HFF-Myc (cell line): ENCODE measurements around the gene CELF4.

Source experiments
- DNase-seq: peaks from one replicate; pipeline ENCODE4 v3.0.0-alpha.2; 2011; ENCODE audit warnings: low read depth; ENCODE audit errors: extremely low read depth
- H3K4me3 ChIP-seq: replicated peaks from 2 replicates; pipeline ENCODE4 v1.5.1; 2011; ENCODE audit warnings: low read depth, mild to moderate bottlenecking, control low read depth, low read length
- CTCF ChIP-seq: IDR thresholded peaks from 2 replicates; pipeline ENCODE4 v1.5.1; 2012; ENCODE audit warnings: mild to moderate bottlenecking, low read depth, low read length, control low read depth; ENCODE audit errors: missing control alignments

CELF4 gene

GRCh38 chr18:37560003-37560402, 5.6 kb downstream of the CELF4 start:
- no peak overlapping the region for H3K4me3 ChIP-seq
- no peak for DNase-seq
- no peak for TF ChIP-seq CTCF

GRCh38 chr18:37559194-37559593, 6.4 kb downstream of the CELF4 start:
- no peak for DNase-seq
- TF ChIP-seq CTCF = no peak
- H3K4me3 ChIP-seq = no peak overlapping the region

GRCh38 chr18:37554399-37554787, 11.2 kb downstream of the CELF4 start:
- no peak for DNase-seq
- no peak overlapping the region for H3K4me3 ChIP-seq
- no peak for TF ChIP-seq CTCF

GRCh38 chr18:37553633-37554398, 11.8 kb downstream of the CELF4 start:
- H3K4me3 ChIP-seq = no peak overlapping the region
- TF ChIP-seq CTCF = peak; percentile 9
- no peak for DNase-seq

GRCh38 chr18:37552286-37552685, 13.3 kb downstream of the CELF4 start:
- no peak overlapping the region for H3K4me3 ChIP-seq
- no peak for TF ChIP-seq CTCF
- DNase-seq = no peak

GRCh38 chr18:37551846-37552245, 13.8 kb downstream of the CELF4 start:
- DNase-seq = no peak

More at GRCh38 chr18:37551846-37552245, 13.8 kb downstream of the CELF4 start:
- H3K4me3 ChIP-seq = no peak overlapping the region
- TF ChIP-seq CTCF = no peak
